NCI-H446 (cell line): Measurements from ENCODE around the gene WDR38.

ENCODE experiments used
- DNase-seq, 2 experiments: peaks; one replicate each; lab custom pipeline; 2025; lab: John Stamatoyannopoulos, UW

The WDR38 gene

DNA sequence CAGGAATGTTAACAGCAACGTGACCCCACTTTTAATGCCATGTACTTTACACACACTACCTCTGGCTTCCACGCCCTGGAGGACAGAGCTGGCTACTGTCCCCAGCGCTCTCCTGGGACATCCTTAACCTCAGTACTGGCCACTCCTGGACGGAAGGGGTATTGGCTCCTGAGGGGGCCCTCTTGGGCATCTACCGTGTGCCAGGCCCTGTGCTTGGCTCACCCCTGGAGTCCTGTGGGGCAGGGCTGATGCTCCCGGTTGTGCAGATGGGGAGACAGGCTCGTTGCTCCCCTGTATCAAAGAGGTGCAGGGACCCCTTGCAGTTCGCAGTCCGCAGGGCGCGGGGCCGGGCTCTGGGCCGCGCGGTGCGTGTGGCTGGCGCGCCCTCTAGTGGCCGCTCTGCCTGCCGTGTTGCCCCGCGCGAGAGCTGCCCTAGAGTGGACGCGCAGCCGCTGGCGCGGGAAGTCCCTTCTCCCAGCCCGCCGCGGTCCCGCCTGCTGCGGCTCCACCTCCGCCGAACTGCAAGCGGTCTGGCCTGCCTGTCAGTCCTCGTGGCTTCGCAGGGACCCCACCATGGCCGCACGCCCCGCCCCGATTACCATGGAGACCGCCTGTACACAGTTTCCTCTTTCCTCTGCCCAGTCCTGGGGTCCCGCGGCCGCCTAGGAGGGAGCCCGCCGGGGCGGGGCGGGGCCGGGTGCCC lies at the start of gene WDR38:
Gene WDR38 (plus strand): TSS at position 632 of the 703 bp plus-strand sequence. CDS start 72 bp downstream, outside the sequence.
- DNase-seq, result peak in 1 of 2 experiments; percentile 65

- DNase-seq, result no peak
These were observed 49.3 kb upstream of the WDR38 start for GRCh38 chr9:124803911-124804310.

GRCh38 chr9:124805186-124805585 lies 48.1 kb upstream of the WDR38 start:
- no peak for DNase-seq

DNA sequence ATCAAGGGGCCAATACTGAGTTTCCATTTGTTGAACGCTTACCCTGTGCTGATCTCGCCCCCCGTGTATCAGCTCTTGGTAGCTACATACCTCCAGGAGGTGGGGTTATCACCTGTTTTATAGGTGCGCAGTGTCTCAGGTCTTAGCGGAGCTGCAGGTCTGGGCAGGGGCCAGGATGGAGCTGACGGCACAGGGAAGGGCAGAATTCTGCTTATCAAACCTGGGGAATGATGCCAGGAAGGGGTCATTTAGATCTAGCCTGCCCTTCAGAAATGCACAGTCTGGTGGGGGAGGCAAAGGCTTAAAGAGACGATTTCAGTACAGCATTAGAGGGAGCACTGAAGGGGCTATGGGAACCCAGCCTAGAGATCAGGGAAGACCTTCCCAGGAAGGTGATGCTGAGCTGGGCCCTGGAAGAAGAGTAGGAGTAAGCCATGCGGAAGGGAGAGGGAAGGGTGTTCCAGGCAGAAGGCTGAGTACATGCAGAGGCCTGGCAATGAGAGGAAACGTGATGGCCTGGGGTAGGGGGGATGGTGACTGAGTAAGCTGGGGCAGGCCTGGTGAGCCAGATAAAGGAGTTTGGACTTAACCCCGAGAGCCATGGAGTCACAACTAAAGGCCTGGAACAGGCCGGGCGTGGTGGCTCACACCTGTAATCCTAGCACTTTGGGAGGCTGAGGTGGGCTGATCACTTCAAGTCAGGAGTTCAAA lies 44.9 kb upstream of the WDR38 start:
- DNase-seq, result no peak

DNA sequence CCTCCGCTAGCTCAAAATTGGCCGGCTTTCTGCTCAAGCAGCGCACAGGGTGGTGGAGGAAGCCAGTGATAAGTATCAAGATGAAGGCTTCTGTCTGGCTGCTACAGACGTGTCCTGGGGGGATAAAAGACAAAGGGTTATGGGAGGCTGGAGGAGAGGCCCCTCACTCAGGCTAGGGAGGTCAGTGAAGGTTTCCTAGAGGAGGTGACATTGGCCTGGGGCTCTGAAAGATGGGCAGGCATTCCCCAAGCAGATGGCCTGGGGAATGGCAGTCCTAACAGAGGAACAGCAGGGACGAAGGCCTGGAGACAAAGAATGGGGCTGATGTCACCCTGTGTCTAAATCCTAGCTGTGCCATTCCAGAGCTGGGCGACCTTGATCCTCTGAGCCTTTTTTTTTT lies 44.0 kb upstream of the WDR38 start:
- no peak for DNase-seq

GRCh38 chr9:124809741-124810500 lies 43.3 kb upstream of the WDR38 start:
- DNase-seq, result no peak

DNA sequence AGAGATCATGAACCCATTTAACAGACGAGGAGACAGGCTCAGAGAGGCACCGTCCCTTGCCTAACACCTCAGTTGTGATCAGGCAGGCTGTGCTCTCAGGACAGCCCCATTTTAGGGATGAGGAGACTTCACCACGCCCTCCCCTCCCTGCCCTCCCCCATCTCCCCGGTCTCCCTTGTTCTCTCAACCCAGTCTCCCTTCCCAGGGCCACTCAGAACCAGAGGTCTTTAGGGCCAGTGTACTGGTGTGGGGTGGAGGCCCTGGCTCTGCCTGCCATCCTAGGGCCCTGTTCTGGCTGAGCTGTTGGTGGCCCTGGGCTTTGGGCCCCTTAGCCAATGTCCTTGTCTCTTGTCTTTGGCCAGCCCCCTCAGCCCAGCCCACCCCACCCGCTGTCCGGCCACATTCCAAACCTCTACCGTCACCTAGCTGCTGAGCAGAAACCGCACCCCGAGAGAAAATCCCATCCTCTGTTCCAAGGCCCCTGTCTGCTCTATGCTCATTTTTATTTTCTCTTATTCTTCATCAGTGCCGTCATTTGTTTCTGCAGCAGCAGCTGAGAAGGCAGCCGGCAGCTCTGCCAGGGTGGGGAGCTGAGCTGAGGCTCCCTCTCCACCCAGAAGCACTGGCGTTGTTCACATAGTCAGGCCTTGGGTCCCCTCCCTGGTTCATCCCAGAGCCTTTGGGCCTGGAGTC lies 42.5 kb upstream of the WDR38 start:
- no peak for DNase-seq

- no peak for DNase-seq
These were observed 40.8 kb upstream of the WDR38 start for GRCh38 chr9:124812441-124812876.

DNA sequence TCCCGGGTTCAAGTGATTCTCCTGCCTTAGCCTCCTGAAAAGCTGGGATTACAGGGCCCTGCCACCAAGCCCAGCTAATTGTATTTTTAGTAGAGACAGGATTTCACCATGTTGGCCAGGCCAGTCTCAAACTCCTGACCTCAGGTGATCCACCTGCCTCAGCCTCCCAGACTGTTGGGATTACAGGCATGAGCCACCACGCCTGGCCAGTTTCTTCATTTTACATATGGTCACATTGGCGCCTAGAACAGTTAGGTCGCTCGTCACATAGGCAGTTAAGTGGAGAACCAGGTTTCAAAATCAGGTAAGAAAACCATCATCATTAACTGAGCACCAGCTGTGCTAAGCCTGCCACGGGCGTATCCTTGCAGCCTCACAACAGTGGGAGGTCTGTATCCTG lies 40.2 kb upstream of the WDR38 start:
- no peak for DNase-seq

- DNase-seq, result no peak
These were observed 39.6 kb upstream of the WDR38 start for GRCh38 chr9:124813501-124814163.

DNA sequence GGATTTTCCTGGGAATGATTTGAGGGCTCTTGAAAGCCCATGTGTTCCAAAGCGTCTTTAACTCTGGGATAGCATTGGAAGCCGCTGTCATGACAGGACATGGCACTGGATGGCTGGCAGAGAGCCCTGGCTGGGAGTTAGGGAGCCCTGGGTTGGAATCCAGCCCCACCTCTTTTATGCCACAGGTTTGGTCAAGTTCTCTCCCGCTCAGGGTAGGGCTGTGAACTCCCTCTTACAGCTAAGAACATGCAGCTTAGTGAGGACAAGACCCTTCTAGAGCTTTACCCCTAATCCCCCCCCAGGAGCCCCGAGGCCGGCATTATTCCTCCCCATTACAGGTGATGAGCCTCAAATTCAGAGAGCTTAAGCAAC lies 39.1 kb upstream of the WDR38 start:
- DNase-seq, result no peak

DNA sequence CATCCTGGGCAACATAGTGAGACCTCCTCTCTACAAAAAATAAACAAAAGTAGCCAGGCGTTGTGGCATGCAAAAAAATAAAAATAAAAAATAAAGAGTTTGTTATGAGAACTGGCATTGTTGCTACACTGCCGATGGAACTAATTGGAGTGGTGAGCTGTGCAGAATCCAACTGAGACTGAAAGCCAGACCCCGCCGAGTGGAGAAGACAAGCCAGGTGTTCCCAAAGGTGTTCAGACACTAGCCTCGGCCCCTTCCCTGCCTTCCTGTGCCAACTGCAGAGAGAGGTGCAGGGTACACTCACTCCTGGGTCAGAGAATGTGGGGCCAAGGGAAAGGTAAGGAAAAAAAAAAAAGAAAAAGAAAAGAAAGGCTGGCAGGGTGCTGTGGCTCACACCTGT lies 37.7 kb upstream of the WDR38 start:
- no peak for DNase-seq

DNA sequence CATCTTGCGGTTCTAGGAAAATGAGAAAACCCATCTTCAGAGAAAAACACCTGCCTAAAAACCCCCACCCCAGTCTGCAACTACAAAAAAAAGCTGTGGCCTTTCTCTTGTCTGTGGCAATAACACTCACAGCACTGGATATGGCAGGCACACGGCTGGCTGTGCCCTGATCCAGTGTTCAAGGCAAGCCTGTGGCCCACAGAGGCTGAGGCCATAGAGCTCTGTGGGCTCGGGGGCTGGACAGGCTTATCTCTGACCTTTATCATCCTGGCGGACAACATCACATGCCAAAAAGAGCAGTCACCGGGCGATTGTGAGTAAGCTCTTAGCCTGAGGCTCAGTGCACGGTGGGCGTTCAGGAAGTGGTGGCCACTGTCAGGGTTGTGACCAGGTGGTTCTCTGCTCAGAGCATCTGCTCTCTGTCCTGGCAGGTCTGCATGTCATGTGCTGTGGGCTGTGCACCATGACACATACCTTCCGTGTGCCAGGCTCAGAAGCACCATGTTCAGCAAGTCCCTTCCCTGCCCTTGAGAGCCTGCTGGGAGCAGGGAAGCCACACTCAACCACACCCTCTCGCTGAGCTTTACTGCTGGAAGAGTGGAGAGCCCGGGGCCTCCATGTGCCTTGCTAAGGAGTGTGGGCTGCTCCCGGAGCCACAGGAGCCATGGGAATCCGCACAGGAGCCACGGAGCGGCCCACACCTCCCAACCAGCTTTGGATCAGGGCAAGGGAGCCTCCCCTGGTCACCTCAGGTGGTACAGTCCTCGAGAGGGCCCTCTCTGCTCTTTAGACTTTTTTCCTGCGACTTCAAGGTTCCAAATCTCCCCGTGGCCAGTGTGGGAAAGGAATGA lies 34.6 kb upstream of the WDR38 start:
- DNase-seq, result no peak

- DNase-seq, result peak in 1 of 2 experiments; percentile 42
These were observed 32.3 kb upstream of the WDR38 start for GRCh38 chr9:124820698-124821623.

DNA sequence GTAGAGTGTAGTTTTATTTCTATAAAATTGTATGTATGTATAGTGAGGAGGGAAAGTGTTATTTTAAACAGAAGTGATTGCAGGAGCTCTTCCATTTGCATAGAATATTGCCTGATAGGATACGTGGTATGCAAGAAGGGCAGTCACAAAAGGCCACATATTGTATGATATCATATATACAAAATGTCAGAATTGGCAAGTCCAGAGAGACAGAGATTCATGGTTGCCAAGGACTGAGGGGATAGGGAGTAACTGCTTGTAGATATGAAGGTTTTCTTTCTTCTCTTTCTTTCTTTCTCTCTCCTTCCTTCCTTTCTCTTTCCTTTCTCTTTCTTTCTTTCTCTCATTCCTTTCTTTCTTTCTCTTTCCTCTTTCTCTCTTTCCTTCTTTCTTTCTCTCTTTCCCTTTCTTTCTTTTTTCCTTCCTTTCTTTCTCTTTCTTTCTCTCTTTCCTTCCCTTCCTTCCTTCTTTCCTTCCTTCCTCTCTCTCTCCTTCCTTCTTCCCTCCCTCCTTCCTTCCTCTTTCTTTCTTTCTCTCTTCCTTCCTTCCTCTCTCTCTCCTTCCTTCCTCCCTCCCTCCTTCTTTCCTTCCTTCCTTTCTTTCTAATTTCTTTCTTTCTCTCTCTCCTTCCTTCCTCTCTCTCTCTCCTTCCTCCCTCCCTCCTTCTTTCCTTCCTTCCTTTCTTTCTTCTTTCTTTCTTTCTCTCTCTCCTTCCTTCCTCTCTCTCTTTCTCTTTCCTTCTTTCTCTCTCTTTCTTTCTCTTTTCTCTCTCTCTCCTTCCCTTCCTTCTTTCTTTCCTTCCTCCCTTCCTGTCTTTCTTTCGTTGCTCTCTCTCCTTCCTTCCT lies 24.5 kb upstream of the WDR38 start:
- DNase-seq, result no peak

GRCh38 chr9:124829334-124829669 lies 24.0 kb upstream of the WDR38 start:
- DNase-seq, result no peak

GRCh38 chr9:124830593-124830992 lies 22.7 kb upstream of the WDR38 start:
- DNase-seq, result no peak

- no peak for DNase-seq
These were observed 21.5 kb upstream of the WDR38 start for GRCh38 chr9:124831642-124832364.
